PC-3 (cell line): ENCODE measurements around the gene MSI2.

Source experiments
- EZH2 ChIP-seq: fragments of 300-600 bp; sonication (generic); IDR thresholded peaks from one replicate; pipeline ENCODE4 v1.6.1; 2017; ENCODE audit warnings: antibody characterized with exemption, mild to moderate bottlenecking, low read length; ENCODE audit not compliant: unreplicated experiment
- EZH2phosphoT487 ChIP-seq: fragments of 300-600 bp; sonication (generic); IDR thresholded peaks from 2 replicates; pipeline ENCODE4 v1.6.1; 2018; ENCODE audit warnings: mild to moderate bottlenecking, antibody characterized with exemption, low read length, borderline replicate concordance
- TF ChIP-seq, protein P1 (sequence below): fragments of 300-600 bp; sonication (generic); conservative IDR thresholded peaks from 2 replicates; pipeline ENCODE4 v1.5.1; 2017; ENCODE audit warnings: antibody characterized with exemption, low read depth, mild to moderate bottlenecking, low read length

- TF ChIP-seq, protein P1, sequence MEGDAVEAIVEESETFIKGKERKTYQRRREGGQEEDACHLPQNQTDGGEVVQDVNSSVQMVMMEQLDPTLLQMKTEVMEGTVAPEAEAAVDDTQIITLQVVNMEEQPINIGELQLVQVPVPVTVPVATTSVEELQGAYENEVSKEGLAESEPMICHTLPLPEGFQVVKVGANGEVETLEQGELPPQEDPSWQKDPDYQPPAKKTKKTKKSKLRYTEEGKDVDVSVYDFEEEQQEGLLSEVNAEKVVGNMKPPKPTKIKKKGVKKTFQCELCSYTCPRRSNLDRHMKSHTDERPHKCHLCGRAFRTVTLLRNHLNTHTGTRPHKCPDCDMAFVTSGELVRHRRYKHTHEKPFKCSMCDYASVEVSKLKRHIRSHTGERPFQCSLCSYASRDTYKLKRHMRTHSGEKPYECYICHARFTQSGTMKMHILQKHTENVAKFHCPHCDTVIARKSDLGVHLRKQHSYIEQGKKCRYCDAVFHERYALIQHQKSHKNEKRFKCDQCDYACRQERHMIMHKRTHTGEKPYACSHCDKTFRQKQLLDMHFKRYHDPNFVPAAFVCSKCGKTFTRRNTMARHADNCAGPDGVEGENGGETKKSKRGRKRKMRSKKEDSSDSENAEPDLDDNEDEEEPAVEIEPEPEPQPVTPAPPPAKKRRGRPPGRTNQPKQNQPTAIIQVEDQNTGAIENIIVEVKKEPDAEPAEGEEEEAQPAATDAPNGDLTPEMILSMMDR, result no peak
- TF ChIP-seq EZH2 (no peak), EZH2phosphoT487 (no peak)
Observed at GRCh38 chr17:57264776-57265175, 8.5 kb downstream of the MSI2 start.
